SK-N-SH treated with all-trans-retinoic acid at 6 μM for 48 hours (cell line): ENCODE measurements around the gene NRGN.

Experiments used
- ARNTL ChIP-seq: fragments of 450-650 bp; formaldehyde crosslinking; IDR thresholded peaks from 2 replicates; pipeline ENCODE4 v1.5.0; 2020; ENCODE audit warnings: low read depth, mild to moderate bottlenecking, moderate library complexity, borderline replicate concordance
- ESRRG ChIP-seq: fragments of 250-450 bp; sonication (Bioruptor Pico); IDR thresholded peaks from 2 replicates; pipeline ENCODE4 v1.6.1; 2021; ENCODE audit warnings: mild to moderate bottlenecking
- ISL1 ChIP-seq: fragments of 250-450 bp; sonication (Bioruptor Pico); IDR thresholded peaks from 2 replicates; pipeline ENCODE4 v2.1.2; 2022; ENCODE audit warnings: mild to moderate bottlenecking, moderate library complexity
- RARB ChIP-seq: fragments of 250-450 bp; sonication (Bioruptor Pico); IDR thresholded peaks from 2 replicates; pipeline ENCODE4 v1.8.0; 2021; ENCODE audit warnings: mild to moderate bottlenecking, moderate library complexity
- ZFP30 ChIP-seq: fragments of 450-650 bp; formaldehyde crosslinking; IDR thresholded peaks from 2 replicates; pipeline ENCODE4 v1.5.0; 2022; ENCODE audit warnings: mild to moderate bottlenecking, moderate library complexity
- TF ChIP-seq, protein P1 (sequence below): fragments of 250-450 bp; sonication (Bioruptor Pico); IDR thresholded peaks from 2 replicates; pipeline ENCODE4 v1.5.1; 2020; ENCODE audit warnings: low read depth, mild to moderate bottlenecking, moderate library complexity

DNA sequence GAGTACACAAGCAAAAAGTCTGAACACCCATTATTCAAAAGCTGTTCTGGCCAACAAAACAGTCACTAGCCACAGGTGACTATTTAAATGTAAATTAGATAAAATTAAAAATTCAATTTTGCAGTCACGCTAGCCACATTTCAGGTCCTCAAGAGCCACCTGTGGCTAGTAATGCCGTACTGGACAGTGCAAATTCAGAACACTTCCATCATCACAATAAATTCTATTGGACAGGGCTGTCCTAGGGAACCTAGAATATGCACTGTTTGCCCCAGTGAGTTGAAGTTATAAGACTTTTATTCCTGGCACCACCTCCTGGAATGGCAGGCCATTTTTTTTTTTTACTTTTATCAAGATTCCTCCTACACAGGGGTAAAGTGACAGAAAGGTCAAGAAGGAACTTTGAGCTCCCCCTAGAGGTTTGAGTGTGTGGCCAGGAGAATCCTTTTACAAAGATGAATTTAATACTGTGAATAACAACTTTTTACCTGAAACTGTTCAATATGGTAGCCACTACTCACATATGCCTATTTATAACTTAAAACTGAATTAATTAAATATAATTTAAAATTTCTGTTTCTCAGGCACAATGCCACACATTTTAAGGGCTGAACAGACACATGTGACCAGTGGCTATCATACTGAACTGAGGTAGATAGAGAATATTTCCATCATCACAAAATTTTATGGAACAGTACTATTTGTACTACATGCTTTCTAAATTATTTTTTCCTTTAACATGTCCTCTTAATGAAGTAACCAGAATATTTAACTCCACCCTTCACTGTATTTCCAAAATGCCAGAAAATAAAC lies 53.9 kb downstream of the NRGN start:
- TF ChIP-seq ISL1 (no peak), ARNTL (CRISPR knock-in tag) (no peak), ESRRG (CRISPR knock-in tag) (no peak), RARB (no peak), ZFP30 (CRISPR knock-in tag) (no peak)
- TF ChIP-seq, protein P1, sequence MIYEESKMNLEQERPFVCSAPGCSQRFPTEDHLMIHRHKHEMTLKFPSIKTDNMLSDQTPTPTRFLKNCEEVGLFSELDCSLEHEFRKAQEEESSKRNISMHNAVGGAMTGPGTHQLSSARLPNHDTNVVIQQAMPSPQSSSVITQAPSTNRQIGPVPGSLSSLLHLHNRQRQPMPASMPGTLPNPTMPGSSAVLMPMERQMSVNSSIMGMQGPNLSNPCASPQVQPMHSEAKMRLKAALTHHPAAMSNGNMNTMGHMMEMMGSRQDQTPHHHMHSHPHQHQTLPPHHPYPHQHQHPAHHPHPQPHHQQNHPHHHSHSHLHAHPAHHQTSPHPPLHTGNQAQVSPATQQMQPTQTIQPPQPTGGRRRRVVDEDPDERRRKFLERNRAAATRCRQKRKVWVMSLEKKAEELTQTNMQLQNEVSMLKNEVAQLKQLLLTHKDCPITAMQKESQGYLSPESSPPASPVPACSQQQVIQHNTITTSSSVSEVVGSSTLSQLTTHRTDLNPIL (CRISPR knock-in tag), result no peak
